T47D (cell line): ENCODE data around the gene C8B.

ENCODE experiments used
- DNase-seq, 2 experiments: peaks; one replicate each; pipeline versions ENCODE4 v3.0.0 to v3.0.0-alpha.2; 2011 to 2012; ENCODE audit warnings: low read depth in 1 of 2, low spot score in 1 of 2
- JUND ChIP-seq: IDR thresholded peaks from 2 replicates; pipeline ENCODE4 v1.6.1; 2012; ENCODE audit warnings: low read depth
- in situ Hi-C: cut with HindIII; loops from 2 replicates; pipeline ENCODE4 v1.10.0; 2016; ENCODE audit warnings: low sequenced_read_pairs, low pct_unique_long_range_greater_than_20kb

C8B gene

GRCh38 chr1:56921479-56921878, 44.3 kb downstream of the C8B start:
- TF ChIP-seq JUND = no peak
- in situ Hi-C loops = no loop called here
- no peak for DNase-seq

GRCh38 chr1:56920591-56921001, 45.2 kb downstream of the C8B start:
- TF ChIP-seq JUND = no peak
- in situ Hi-C loops = no loop called here
- DNase-seq = no peak

- in situ Hi-C loops = no loop called here
- DNase-seq = no peak
- no peak for TF ChIP-seq JUND
These were observed 48.5 kb downstream of the C8B start for GRCh38 chr1:56917356-56917755.

- no peak for TF ChIP-seq JUND
- DNase-seq = no peak
- in situ Hi-C loops = no loop called here
These were observed 49.2 kb downstream of the C8B start for GRCh38 chr1:56916630-56917029.

- no peak for TF ChIP-seq JUND
- DNase-seq = no peak
- in situ Hi-C loops = no loop called here
These were observed 49.9 kb downstream of the C8B start for GRCh38 chr1:56915960-56916359.

- in situ Hi-C loops = no loop called here
These were observed 53.5 kb downstream of the C8B start for GRCh38 chr1:56912325-56912724.

GRCh38 chr1:56911098-56911938, 54.5 kb downstream of the C8B start:
- in situ Hi-C loops = no loop called here
- DNase-seq = no peak
- TF ChIP-seq JUND = no peak

More at GRCh38 chr1:56912325-56912724, 53.5 kb downstream of the C8B start:
- TF ChIP-seq JUND = no peak
- DNase-seq = no peak

GRCh38 chr1:56910441-56910985, 55.3 kb downstream of the C8B start:
- DNase-seq = no peak
- in situ Hi-C loops = no loop called here
- no peak for TF ChIP-seq JUND

GRCh38 chr1:56908619-56909221, 57.1 kb downstream of the C8B start:
- DNase-seq = no peak
- in situ Hi-C loops = no loop called here
- TF ChIP-seq JUND = no peak

GRCh38 chr1:56905667-56906066, 60.1 kb downstream of the C8B start:
- in situ Hi-C loops = no loop called here
- TF ChIP-seq JUND = no peak
- DNase-seq = no peak

GRCh38 chr1:56904663-56905397, 61.0 kb downstream of the C8B start:
- TF ChIP-seq JUND = no peak
- DNase-seq = no peak
- in situ Hi-C loops = no loop called here

- DNase-seq = no peak
- in situ Hi-C loops = no loop called here
- TF ChIP-seq JUND = no peak
These were observed 62.0 kb downstream of the C8B start for GRCh38 chr1:56903778-56904177.

- in situ Hi-C loops = no loop called here
- no peak for DNase-seq
These were observed 64.1 kb downstream of the C8B start for GRCh38 chr1:56901716-56902115.

More at GRCh38 chr1:56901716-56902115, 64.1 kb downstream of the C8B start:
- TF ChIP-seq JUND = no peak
